ENCODE measurements around the gene CABP7.

CABP7 gene

GRCh38 chr22:29735416-29735815 is 15.6 kb downstream of the CABP7 start:
- Histone ChIP-seq H3K4me3 (ENCODE audit: low read depth in 1 of 2, low read length in 1 of 2) (no peak overlapping the region), H3K4me1 (ENCODE audit: control insufficient read depth in 1 of 2, insufficient read depth in 1 of 2, low read depth in 1 of 2, low read length in 1 of 2) (no peaks in the 10 kb centered on the region), H3K27ac (no peak overlapping the region), H3K9me3 (no peaks in the 10 kb centered on the region), H3K36me3 (peaks cover 80% of the 10 kb centered on the region), H3K27me3 (peaks cover 7% of the 10 kb centered on the region)
- TF ChIP-seq CTCF (IDR thresholded peaks at IDR 0.05), result no peak

GRCh38 chr22:29737251-29738117 is 17.7 kb downstream of the CABP7 start:
- H3K4me3 ChIP-seq (ENCODE audit: low read depth in 1 of 2, low read length in 1 of 2), result no peak overlapping the region
- TF ChIP-seq CTCF (IDR thresholded peaks at IDR 0.05), result no peak
- H3K9me3 ChIP-seq, result no peaks in the 10 kb centered on the region
- H3K27ac ChIP-seq, result no peak overlapping the region
- H3K27me3 ChIP-seq, result peaks cover 7% of the 10 kb centered on the region
- no peaks in the 10 kb centered on the region for H3K4me1 ChIP-seq (ENCODE audit: control insufficient read depth in 1 of 2, insufficient read depth in 1 of 2, low read depth in 1 of 2, low read length in 1 of 2)
- peaks cover 83% of the 10 kb centered on the region for H3K36me3 ChIP-seq

- TF ChIP-seq CTCF (IDR thresholded peaks at IDR 0.05), result no peak
- Histone ChIP-seq H3K36me3 (peaks cover 79% of the 10 kb centered on the region), H3K27me3 (peaks cover 7% of the 10 kb centered on the region)
Observed at GRCh38 chr22:29738118-29738815, 18.5 kb downstream of the CABP7 start.

GRCh38 chr22:29739346-29739875 is 19.6 kb downstream of the CABP7 start:
- Histone ChIP-seq H3K4me3 (ENCODE audit: low read depth in 1 of 2, low read length in 1 of 2) (no peak overlapping the region), H3K27ac (no peak overlapping the region), H3K4me1 (ENCODE audit: control insufficient read depth in 1 of 2, insufficient read depth in 1 of 2, low read depth in 1 of 2, low read length in 1 of 2) (no peaks in the 10 kb centered on the region), H3K36me3 (peaks cover 69% of the 10 kb centered on the region), H3K27me3 (no peaks in the 10 kb centered on the region), H3K9me3 (no peaks in the 10 kb centered on the region)
- TF ChIP-seq CTCF (IDR thresholded peaks at IDR 0.05), result no peak

More at GRCh38 chr22:29738118-29738815, 18.5 kb downstream of the CABP7 start:
- Histone ChIP-seq H3K4me1 (ENCODE audit: control insufficient read depth in 1 of 2, insufficient read depth in 1 of 2, low read depth in 1 of 2, low read length in 1 of 2) (no peaks in the 10 kb centered on the region), H3K4me3 (ENCODE audit: low read depth in 1 of 2, low read length in 1 of 2) (no peak overlapping the region), H3K27ac (no peak overlapping the region), H3K9me3 (no peaks in the 10 kb centered on the region)

- peaks cover 69% of the 10 kb centered on the region for H3K36me3 ChIP-seq
- H3K27me3 ChIP-seq, result no peaks in the 10 kb centered on the region
- no peak for TF ChIP-seq CTCF (IDR thresholded peaks at IDR 0.05)
Observed at GRCh38 chr22:29740216-29740615, 20.4 kb downstream of the CABP7 start.

More at GRCh38 chr22:29740216-29740615, 20.4 kb downstream of the CABP7 start:
- Histone ChIP-seq H3K4me3 (ENCODE audit: low read depth in 1 of 2, low read length in 1 of 2) (no peak overlapping the region), H3K9me3 (no peaks in the 10 kb centered on the region), H3K27ac (no peak overlapping the region), H3K4me1 (ENCODE audit: control insufficient read depth in 1 of 2, insufficient read depth in 1 of 2, low read depth in 1 of 2, low read length in 1 of 2) (no peaks in the 10 kb centered on the region)

All from neutrophil (primary cell).